Cerebellar nuclear complex (tissue), 1 donor: ENCODE data around the gene CUL1.

Experiments used
- DNase-seq, 2 experiments: peaks; one replicate each; lab custom pipeline; 2025; lab: John Stamatoyannopoulos, UW

Gene CUL1

GRCh38 chr7:148718431-148718830 lies 19.7 kb downstream of the CUL1 start:
- no peak for DNase-seq

GRCh38 chr7:148719753-148720152 lies 21.1 kb downstream of the CUL1 start:
- no peak for DNase-seq

- DNase-seq, result no peak
Observed at GRCh38 chr7:148720472-148720871, 21.8 kb downstream of the CUL1 start.

- DNase-seq, result no peak
Observed at GRCh38 chr7:148721390-148721789, 22.7 kb downstream of the CUL1 start.

- DNase-seq, result no peak
Observed at GRCh38 chr7:148722340-148723165, 23.9 kb downstream of the CUL1 start.

GRCh38 chr7:148723166-148723559 lies 24.5 kb downstream of the CUL1 start:
- DNase-seq, result no peak

- DNase-seq, result no peak
Observed at GRCh38 chr7:148723846-148724245, 25.1 kb downstream of the CUL1 start.

GRCh38 chr7:148726385-148726784 lies 27.7 kb downstream of the CUL1 start:
- no peak for DNase-seq

- no peak for DNase-seq
Observed at GRCh38 chr7:148727501-148728278, 29.0 kb downstream of the CUL1 start.

- peak; percentile 66 to 80 for DNase-seq
Observed at GRCh38 chr7:148729984-148730733, 31.5 kb downstream of the CUL1 start.

- DNase-seq, result no peak
Observed at GRCh38 chr7:148732862-148733261, 34.2 kb downstream of the CUL1 start.

- peak in 1 of 2 experiments; percentile 4 for DNase-seq
Observed at GRCh38 chr7:148733496-148733895, 34.8 kb downstream of the CUL1 start.

- peak; percentile 2 to 13 for DNase-seq
Observed at GRCh38 chr7:148735141-148735540, 36.4 kb downstream of the CUL1 start.

- DNase-seq, result no peak
Observed at GRCh38 chr7:148735967-148736366, 37.3 kb downstream of the CUL1 start.

- no peak for DNase-seq
Observed at GRCh38 chr7:148738737-148739535, 40.2 kb downstream of the CUL1 start.

GRCh38 chr7:148746135-148746534 lies 47.4 kb downstream of the CUL1 start:
- no peak for DNase-seq

- no peak for DNase-seq
Observed at GRCh38 chr7:148747274-148747673, 48.6 kb downstream of the CUL1 start.

- no peak for DNase-seq
Observed at GRCh38 chr7:148750442-148751355, 52.0 kb downstream of the CUL1 start.

GRCh38 chr7:148753224-148753623 lies 54.5 kb downstream of the CUL1 start:
- no peak for DNase-seq

GRCh38 chr7:148754912-148755311 lies 56.2 kb downstream of the CUL1 start:
- no peak for DNase-seq
